ENCODE measurements around the gene GPC3. TPM values are rescaled to one million over a fixed set of nuclear protein-coding genes. Genes with fewer than 3 reads are reported as not detected.

The GPC3 gene
- polyA plus RNA-seq, 1 of the 3 experiments (the other 2 are of a cell fraction): 1.4 TPM

GRCh38 chrX:133935076-133935475 lies 50.3 kb downstream of the GPC3 start:
- Histone ChIP-seq H3K4me3 (ENCODE audit: low read depth in 2 of 2, low read length in 1 of 2) (no peak overlapping the region), H3K9ac (no peak overlapping the region), H3K27me3 (ENCODE audit: insufficient read depth) (0 out of 2 replicates have a peak, but pooled peaks cover 4% of the 10 kb centered on the region), H2AFZ (ENCODE audit: low read depth) (no peak overlapping the region), H3K27ac (ENCODE audit: low read depth in 2 of 2, low read length in 1 of 2) (no peak overlapping the region), H3K36me3 (replicated peaks in 1 of 2; ENCODE audit: control insufficient read depth in 1 of 2, insufficient read depth in 2 of 2, low read length in 1 of 2) (no peaks in the 10 kb centered on the region), H3K9me3 (no peaks in the 10 kb centered on the region), H3F3A (replicated peaks; ENCODE audit: insufficient read depth) (no peaks in the 10 kb centered on the region), H3K4me2 (no peak overlapping the region), H4K20me1 (ENCODE audit: insufficient read depth) (no peaks in the 10 kb centered on the region), H3K79me2 (ENCODE audit: insufficient read depth) (no peaks in the 10 kb centered on the region), H3K9me2 (no peaks in the 10 kb centered on the region), H3K4me1 (ENCODE audit: control insufficient read depth in 1 of 2, insufficient read depth in 2 of 2, low read depth in 1 of 2, low read length in 1 of 2) (no peaks in the 10 kb centered on the region)
- ChIA-PET CTCF (interaction anchor here (1.4 kb wide), 1 partner anchor 24 kb away, joined by 3 read pairs; no protein-coding TSS in a partner anchor), POLR2A (no interaction called here)
- 37% methylated on average over 4 of the region's 4 CpGs for WGBS (ENCODE audit: low lambda C conversion rate)
- TF ChIP-seq FOXM1 (IDR thresholded peaks at IDR 0.05; ENCODE audit: low read depth) (no peak), TAF1 (IDR thresholded peaks at IDR 0.05; ENCODE audit: borderline replicate concordance, low read depth, low read length) (no peak), NFIC (IDR thresholded peaks at IDR 0.05; ENCODE audit: borderline replicate concordance) (no peak), JUND (IDR thresholded peaks at IDR 0.05) (no peak), POLR2AphosphoS5 (IDR thresholded peaks at IDR 0.05; ENCODE audit: low read depth, low read length) (no peak), EZH2phosphoT487 (IDR thresholded peaks at IDR 0.05; ENCODE audit: borderline replicate concordance, low read depth) (no peak), MEF2A (IDR thresholded peaks at IDR 0.05; ENCODE audit: borderline replicate concordance, low read depth) (no peak), FOSL2 (IDR thresholded peaks at IDR 0.05; ENCODE audit: borderline replicate concordance, low read depth) (no peak), FOXJ3 (CRISPR knock-in tag; IDR thresholded peaks at IDR 0.05) (no peak), CHD2 (IDR thresholded peaks at IDR 0.05; ENCODE audit: low read length, partially characterized antibody) (no peak), RFX5 (IDR thresholded peaks at IDR 0.05; ENCODE audit: low read length) (no peak), SIN3A (IDR thresholded peaks at IDR 0.05; ENCODE audit: borderline replicate concordance, low read depth, low read length) (no peak), GATA2 (CRISPR knock-in tag; IDR thresholded peaks at IDR 0.05) (no peak), SMC3 (IDR thresholded peaks at IDR 0.05; ENCODE audit: low read depth, low read length) (no peak), MXI1 (IDR thresholded peaks at IDR 0.05; ENCODE audit: low read depth, low read length) (no peak), MAX (IDR thresholded peaks at IDR 0.05; ENCODE audit: low read depth) (no peak)
- TF ChIP-seq, protein P1, sequence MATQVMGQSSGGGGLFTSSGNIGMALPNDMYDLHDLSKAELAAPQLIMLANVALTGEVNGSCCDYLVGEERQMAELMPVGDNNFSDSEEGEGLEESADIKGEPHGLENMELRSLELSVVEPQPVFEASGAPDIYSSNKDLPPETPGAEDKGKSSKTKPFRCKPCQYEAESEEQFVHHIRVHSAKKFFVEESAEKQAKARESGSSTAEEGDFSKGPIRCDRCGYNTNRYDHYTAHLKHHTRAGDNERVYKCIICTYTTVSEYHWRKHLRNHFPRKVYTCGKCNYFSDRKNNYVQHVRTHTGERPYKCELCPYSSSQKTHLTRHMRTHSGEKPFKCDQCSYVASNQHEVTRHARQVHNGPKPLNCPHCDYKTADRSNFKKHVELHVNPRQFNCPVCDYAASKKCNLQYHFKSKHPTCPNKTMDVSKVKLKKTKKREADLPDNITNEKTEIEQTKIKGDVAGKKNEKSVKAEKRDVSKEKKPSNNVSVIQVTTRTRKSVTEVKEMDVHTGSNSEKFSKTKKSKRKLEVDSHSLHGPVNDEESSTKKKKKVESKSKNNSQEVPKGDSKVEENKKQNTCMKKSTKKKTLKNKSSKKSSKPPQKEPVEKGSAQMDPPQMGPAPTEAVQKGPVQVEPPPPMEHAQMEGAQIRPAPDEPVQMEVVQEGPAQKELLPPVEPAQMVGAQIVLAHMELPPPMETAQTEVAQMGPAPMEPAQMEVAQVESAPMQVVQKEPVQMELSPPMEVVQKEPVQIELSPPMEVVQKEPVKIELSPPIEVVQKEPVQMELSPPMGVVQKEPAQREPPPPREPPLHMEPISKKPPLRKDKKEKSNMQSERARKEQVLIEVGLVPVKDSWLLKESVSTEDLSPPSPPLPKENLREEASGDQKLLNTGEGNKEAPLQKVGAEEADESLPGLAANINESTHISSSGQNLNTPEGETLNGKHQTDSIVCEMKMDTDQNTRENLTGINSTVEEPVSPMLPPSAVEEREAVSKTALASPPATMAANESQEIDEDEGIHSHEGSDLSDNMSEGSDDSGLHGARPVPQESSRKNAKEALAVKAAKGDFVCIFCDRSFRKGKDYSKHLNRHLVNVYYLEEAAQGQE (IDR thresholded peaks at IDR 0.05; ENCODE audit: low read depth, low read length): no peak
- TF ChIP-seq, protein P2, sequence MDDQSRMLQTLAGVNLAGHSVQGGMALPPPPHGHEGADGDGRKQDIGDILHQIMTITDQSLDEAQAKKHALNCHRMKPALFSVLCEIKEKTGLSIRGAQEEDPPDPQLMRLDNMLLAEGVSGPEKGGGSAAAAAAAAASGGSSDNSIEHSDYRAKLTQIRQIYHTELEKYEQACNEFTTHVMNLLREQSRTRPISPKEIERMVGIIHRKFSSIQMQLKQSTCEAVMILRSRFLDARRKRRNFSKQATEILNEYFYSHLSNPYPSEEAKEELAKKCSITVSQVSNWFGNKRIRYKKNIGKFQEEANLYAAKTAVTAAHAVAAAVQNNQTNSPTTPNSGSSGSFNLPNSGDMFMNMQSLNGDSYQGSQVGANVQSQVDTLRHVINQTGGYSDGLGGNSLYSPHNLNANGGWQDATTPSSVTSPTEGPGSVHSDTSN (IDR thresholded peaks at IDR 0.05): no peak
- TF ChIP-seq, protein P3, sequence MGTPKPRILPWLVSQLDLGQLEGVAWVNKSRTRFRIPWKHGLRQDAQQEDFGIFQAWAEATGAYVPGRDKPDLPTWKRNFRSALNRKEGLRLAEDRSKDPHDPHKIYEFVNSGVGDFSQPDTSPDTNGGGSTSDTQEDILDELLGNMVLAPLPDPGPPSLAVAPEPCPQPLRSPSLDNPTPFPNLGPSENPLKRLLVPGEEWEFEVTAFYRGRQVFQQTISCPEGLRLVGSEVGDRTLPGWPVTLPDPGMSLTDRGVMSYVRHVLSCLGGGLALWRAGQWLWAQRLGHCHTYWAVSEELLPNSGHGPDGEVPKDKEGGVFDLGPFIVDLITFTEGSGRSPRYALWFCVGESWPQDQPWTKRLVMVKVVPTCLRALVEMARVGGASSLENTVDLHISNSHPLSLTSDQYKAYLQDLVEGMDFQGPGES (IDR thresholded peaks at IDR 0.05; ENCODE audit: low read depth, low read length): no peak
- no peak for DNase-seq

Measured in SK-N-SH (cell line).